Heart right ventricle (tissue), 16 donors: ENCODE measurements around the gene MORC4. TPM values are rescaled to one million over a fixed set of nuclear protein-coding genes. Genes with fewer than 3 reads are reported as not detected.

ENCODE experiments used
- ATAC-seq, 8 donors: fragments of 200-7000 bp; cut with Tn5 transposase; one replicate each; pipeline ENCODE4 v1.9.1; 2020; ENCODE audit warnings: mild to moderate bottlenecking in 8 of 8, moderate library complexity in 8 of 8, moderate number of reproducible peaks in 1 of 8
- DNase-seq, 2 donors: peaks; one replicate each; pipeline ENCODE4 v3.0.0-alpha.2; 2020
- H3K27ac ChIP-seq, 10 donors: fragments of 200-600 bp; sonication (generic) in 2 of 10; one replicate each; pipeline versions ENCODE4 v1.5.0 to v1.8.0; 2020 to 2022; ENCODE audit warnings: mild to moderate bottlenecking in 3 of 10
- H3K27me3 ChIP-seq, 7 donors: fragments of 200-600 bp; one replicate each; pipeline ENCODE4 v1.8.0; 2021 to 2022; ENCODE audit warnings: mild to moderate bottlenecking in 2 of 7
- H3K36me3 ChIP-seq, 9 donors: fragments of 200-600 bp; sonication (generic) in 1 of 9; one replicate each; pipeline versions ENCODE4 v1.5.0 to v1.8.0; 2020 to 2022; ENCODE audit warnings: mild to moderate bottlenecking in 2 of 9
- H3K4me1 ChIP-seq, 9 donors: fragments of 200-600 bp; sonication (generic) in 1 of 9; one replicate each; pipeline versions ENCODE4 v1.5.0 to v1.8.0; 2020 to 2022; ENCODE audit warnings: mild to moderate bottlenecking in 4 of 9
- H3K4me3 ChIP-seq, 10 donors: fragments of 200-600 bp; sonication (generic) in 2 of 10; one replicate each; pipeline versions ENCODE4 v1.5.0 to v1.8.0; 2020 to 2022; ENCODE audit warnings: mild to moderate bottlenecking in 7 of 10, moderate library complexity in 2 of 10
- H3K9me3 ChIP-seq, 11 donors: fragments of 200-600 bp in 10 of 11; sonication (generic) in 2 of 11; one replicate each; pipeline versions ENCODE4 v1.5.0 to v1.8.0; 2013 to 2022; ENCODE audit warnings: mild to moderate bottlenecking in 2 of 11, control low read depth in 1 of 11, moderate library complexity in 1 of 11
- WGBS, 2 donors: extraction: QIAGEN DNeasy Blood & Tissue Kit; methylation state at CpG; one replicate each; pipeline ENCODE4 v1.1.7; 2013; ENCODE audit warnings: inconsistent platforms in 1 of 2; 5-methylcytosine and 5-hydroxymethylcytosine counted together
- intact Hi-C, 10 donors: fragments of 100-400 bp; cut with DNase I; formaldehyde crosslinking; loops; one replicate each; pipeline versions ENCODE4 v1.11.1 to v1.14.2; 2022
- polyA plus RNA-seq, 2 donors: library from polyadenylated mRNA; stranded (reverse); fragments of 200-250 nt; gene quantifications; one replicate each; pipeline ENCODE4 v1.2.3, GENCODE V29; 2013
- total RNA-seq, 10 donors: library from RNA; stranded (reverse); fragmentation: NEBNext Ultra II Directional in 3 of 10; extraction: Animal tissue kit (Norgen Biotek cat#: 25700) in 3 of 10; gene quantifications; one replicate each; pipeline versions ENCODE4 v1.2.1 to v1.2.4, GENCODE V29; 2021 to 2023
- TF ChIP-seq, protein P1 (sequence below), 9 donors: fragments of 200-600 bp; sonication (generic) in 2 of 9; IDR thresholded peaks; one replicate each; pipeline versions ENCODE4 v1.5.0 to v1.8.0; 2021 to 2022; ENCODE audit warnings: antibody characterized with exemption in 9 of 9, mild to moderate bottlenecking in 5 of 9, moderate library complexity in 1 of 9
- donor health status: Arrhythmogenic right ventricular cardiomyopathy.
- donor health status: ischemic (EF 13 %, LVEDD 7.1; RV severe dilation, severe dysfunction).
- donor health status: healthy with polysubstance abuse.
- donor health status: DM: no; HTN: yes; CAD: no.
- donor health status: DM: no; HTN: no; CAD: no.
- donor health status: ischemic (EF 25% LVEDD 6.9; RV normal size, moderate dysfunction).
- donor health status: ischemic (EF 25% LVEDD 5.7; RV mildly dilated, moderate dysfunction).
- donor health status: healthy.
- donor health status: DM: yes; HTN: yes; CAD: no.
- donor health status: Ischemic cardiomyopathy.
- donor health status: ischemic (EF 35%, LVEDD 5.7; RV mildly dilated, moderate dysfunction).
- donor health status: nonischemic (EF 11% LVEDD 7.7; RV severe dilation, severe dysfunction).
- donor health status: DM: yes; HTN: yes; CAD: no.
- donor health status: PGD.
- donor health status: ischemic (EF 29% LVEDD 5.4; RV normal size, mild dysfunction).
- donor health status: nonischemic (EF 23%, LVEDD 6.1; RV moderate dilation, normal function).

MORC4 gene
- total and polyA plus RNA-seq, 12 donors: 2.2 to 3.5 (median 2.7) TPM

GRCh38 chrX:106995678-106996077 is 4.3 kb downstream of the MORC4 start:
- intact Hi-C loops: no loop called here
- H3K27ac ChIP-seq: no peak overlapping the region
- H3K9me3 ChIP-seq: no peaks in the 10 kb centered on the region
- peaks cover 0 to 12% (median 3%) of the 10 kb centered on the region in 9 donors for H3K4me1 ChIP-seq
- H3K36me3 ChIP-seq: peaks cover 0 to 15% (median 0%) of the 10 kb centered on the region in 9 donors
- peaks cover 0 to 43% (median 0%) of the 10 kb centered on the region in 7 donors for H3K27me3 ChIP-seq
- 91 to 94% methylated on average over 2 of the region's 2 CpGs for WGBS, 2 donors
- DNase-seq: no peak
- H3K4me3 ChIP-seq: no peak overlapping the region
- TF ChIP-seq, protein P1, sequence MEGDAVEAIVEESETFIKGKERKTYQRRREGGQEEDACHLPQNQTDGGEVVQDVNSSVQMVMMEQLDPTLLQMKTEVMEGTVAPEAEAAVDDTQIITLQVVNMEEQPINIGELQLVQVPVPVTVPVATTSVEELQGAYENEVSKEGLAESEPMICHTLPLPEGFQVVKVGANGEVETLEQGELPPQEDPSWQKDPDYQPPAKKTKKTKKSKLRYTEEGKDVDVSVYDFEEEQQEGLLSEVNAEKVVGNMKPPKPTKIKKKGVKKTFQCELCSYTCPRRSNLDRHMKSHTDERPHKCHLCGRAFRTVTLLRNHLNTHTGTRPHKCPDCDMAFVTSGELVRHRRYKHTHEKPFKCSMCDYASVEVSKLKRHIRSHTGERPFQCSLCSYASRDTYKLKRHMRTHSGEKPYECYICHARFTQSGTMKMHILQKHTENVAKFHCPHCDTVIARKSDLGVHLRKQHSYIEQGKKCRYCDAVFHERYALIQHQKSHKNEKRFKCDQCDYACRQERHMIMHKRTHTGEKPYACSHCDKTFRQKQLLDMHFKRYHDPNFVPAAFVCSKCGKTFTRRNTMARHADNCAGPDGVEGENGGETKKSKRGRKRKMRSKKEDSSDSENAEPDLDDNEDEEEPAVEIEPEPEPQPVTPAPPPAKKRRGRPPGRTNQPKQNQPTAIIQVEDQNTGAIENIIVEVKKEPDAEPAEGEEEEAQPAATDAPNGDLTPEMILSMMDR (IDR thresholded peaks at IDR 0.05): no peak
- ATAC-seq: no peak

DNA sequence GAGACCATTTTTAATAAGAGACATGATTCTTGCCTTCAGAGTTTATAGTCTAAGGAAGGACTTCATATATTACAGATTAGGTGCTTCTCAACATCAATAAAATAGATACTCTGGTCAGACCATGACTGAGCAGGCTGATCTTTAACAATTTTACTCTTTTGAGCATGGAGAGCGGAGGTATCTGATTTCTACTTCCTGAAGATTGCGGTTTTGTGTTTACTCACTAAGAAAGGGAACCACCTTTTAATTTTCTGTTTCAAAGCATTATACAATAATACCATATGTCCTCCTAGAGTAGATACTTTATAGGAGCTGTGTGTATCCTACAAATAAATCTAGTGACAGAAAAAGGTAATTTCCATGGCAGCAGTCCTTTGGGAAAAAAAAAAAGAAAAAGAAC is 12.5 kb downstream of the MORC4 start:
- 84 to 98% methylated on average over 2 of the region's 2 CpGs for WGBS, 2 donors
- intact Hi-C loops: no loop called here

DNA sequence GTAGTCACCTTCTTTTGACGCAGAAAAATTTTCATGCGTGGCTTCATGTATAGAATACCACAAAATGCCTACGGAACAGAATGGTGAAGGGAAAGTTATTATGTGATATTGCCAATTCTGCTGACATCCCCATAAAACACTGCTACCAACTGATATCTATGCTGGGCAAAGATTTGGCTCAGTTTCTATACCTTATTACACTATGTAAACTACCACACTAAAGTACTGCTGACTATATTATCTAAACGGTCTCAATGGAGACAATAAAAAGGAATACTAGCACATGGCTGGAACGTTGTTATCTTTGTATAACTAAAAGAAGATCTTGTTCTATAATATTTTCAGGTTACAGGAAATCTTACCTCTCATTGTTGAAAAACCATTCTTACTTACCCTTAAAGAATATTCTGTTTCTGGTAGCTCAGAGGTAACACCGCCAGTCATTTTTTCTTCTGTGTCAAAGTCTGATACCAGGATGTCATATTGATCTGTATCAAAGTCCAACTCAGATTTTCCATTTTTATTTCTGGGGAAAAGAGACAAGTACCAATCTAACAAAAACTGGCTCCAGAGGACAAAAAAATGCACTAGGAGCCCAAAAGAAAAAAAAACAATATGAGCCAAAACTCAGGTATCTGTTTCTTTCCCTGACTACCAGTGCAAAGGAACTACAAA is 18.9 kb downstream of the MORC4 start:
- intact Hi-C loops: no loop called here

More for the DNA sequence above, 12.5 kb downstream of the MORC4 start:
- Histone ChIP-seq H3K27ac (no peak overlapping the region), H3K4me3 (no peak overlapping the region), H3K27me3 (peaks cover 0 to 20% (median 0%) of the 10 kb centered on the region in 7 donors), H3K9me3 (no peaks in the 10 kb centered on the region), H3K4me1 (peaks cover 0 to 6% (median 0%) of the 10 kb centered on the region in 9 donors), H3K36me3 (peaks cover 0 to 16% (median 0%) of the 10 kb centered on the region in 9 donors)
- no peak for ATAC-seq
- no peak for DNase-seq
- TF ChIP-seq, protein P1 (IDR thresholded peaks at IDR 0.05): no peak

GRCh38 chrX:106976416-106976815 is 23.6 kb downstream of the MORC4 start:
- H3K4me3 ChIP-seq: no peak overlapping the region

More for the DNA sequence above, 18.9 kb downstream of the MORC4 start:
- 91 to 94% methylated on average over 6 of the region's 6 CpGs for WGBS, 2 donors
- no peaks in the 10 kb centered on the region for H3K4me1 ChIP-seq
- TF ChIP-seq, protein P1 (IDR thresholded peaks at IDR 0.05): no peak
- no peak overlapping the region for H3K27ac ChIP-seq
- H3K9me3 ChIP-seq: no peaks in the 10 kb centered on the region
- no peak overlapping the region for H3K4me3 ChIP-seq
- peaks cover 0 to 32% (median 0%) of the 10 kb centered on the region in 7 donors for H3K27me3 ChIP-seq
- H3K36me3 ChIP-seq: peaks cover 0 to 42% (median 0%) of the 10 kb centered on the region in 9 donors
- DNase-seq: no peak
- no peak for ATAC-seq

More at GRCh38 chrX:106976416-106976815, 23.6 kb downstream of the MORC4 start:
- TF ChIP-seq, protein P1 (IDR thresholded peaks at IDR 0.05): no peak
- intact Hi-C loops: no loop called here
- peaks cover 0 to 36% (median 0%) of the 10 kb centered on the region in 9 donors for H3K36me3 ChIP-seq
- H3K9me3 ChIP-seq: no peaks in the 10 kb centered on the region
- H3K27me3 ChIP-seq: peaks cover 0 to 22% (median 0%) of the 10 kb centered on the region in 7 donors
- WGBS, 2 donors: 80 to 83% methylated on average over 3 of the region's 3 CpGs
- ATAC-seq: no peak
- H3K4me1 ChIP-seq: no peaks in the 10 kb centered on the region
- DNase-seq: no peak
- H3K27ac ChIP-seq: no peak overlapping the region
